AG04450 (cell line): ENCODE data around the gene ITPR3. TPM values are rescaled to one million over a fixed set of nuclear protein-coding genes. Genes with fewer than 3 reads are reported as not detected.

Source experiments
- CTCF ChIA-PET: fragments of 300-600, 350-600 bp; formaldehyde crosslinking; extraction: SDS; loops from one replicate; lab custom pipeline; 2022; ENCODE audit warnings: antibody characterized with exemption, inconsistent platforms; lab: Charles Lee
- POLR2A ChIA-PET: fragments of 350-600 bp; formaldehyde crosslinking; extraction: SDS; loops from one replicate; lab custom pipeline; 2021; ENCODE audit warnings: antibody characterized with exemption, inconsistent platforms; lab: Yijun Ruan, JAX
- DNase-seq: peaks from one replicate; pipeline ENCODE4 v3.0.0-alpha.2; 2011; ENCODE audit warnings: low read depth, low spot score
- H3K27ac ChIP-seq: one replicate; pipeline ENCODE4 v1.5.1; 2012; ENCODE audit warnings: low read depth, low read length, control low read depth
- H3K27me3 ChIP-seq: one replicate; pipeline ENCODE4 v1.6.0; 2012; ENCODE audit warnings: low read length; ENCODE audit not compliant: control insufficient read depth, insufficient read depth
- H3K4me3 ChIP-seq: 2 replicates; pipeline ENCODE4 v1.5.1; 2011; ENCODE audit warnings: mild to moderate bottlenecking, low read depth, low read length, control low read depth
- H3K9me3 ChIP-seq: 2 replicates; pipeline ENCODE4 v1.5.1; 2012; ENCODE audit warnings: low read length; ENCODE audit not compliant: control insufficient read depth, insufficient read depth
- polyA plus RNA-seq: library from polyadenylated mRNA; depleted of rRNA; stranded (reverse); fragments of >200 nt; gene quantifications from 2 replicates; pipeline ENCODE4 v1.2.3, GENCODE V29; 2011
- TF ChIP-seq, protein P1 (sequence below): IDR thresholded peaks from 2 replicates; pipeline ENCODE4 v1.5.1; 2011; ENCODE audit warnings: low read depth, low read length, control low read depth, inconsistent platforms

ITPR3 gene
- polyA plus RNA-seq, 1 experiment = 4.4 TPM

DNA sequence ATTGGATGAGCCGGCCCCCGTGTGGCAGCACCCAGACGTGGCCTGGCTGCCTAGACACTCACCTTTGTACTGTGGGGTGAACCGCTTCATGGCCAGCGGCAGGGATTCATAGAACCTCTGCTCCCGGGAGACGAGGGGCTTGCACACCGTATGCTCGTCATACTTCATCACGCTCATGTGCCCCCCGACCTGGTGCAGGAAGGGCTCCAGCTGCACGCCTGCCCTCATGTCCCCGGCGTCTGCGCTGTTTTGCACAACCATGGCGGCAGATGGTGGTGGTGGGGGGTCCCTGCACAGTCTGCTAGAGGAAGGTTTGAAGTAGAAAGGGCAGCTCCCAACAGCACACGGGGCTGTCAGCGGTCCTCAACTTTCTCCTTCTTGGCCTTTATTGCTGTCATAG is 114.1 kb downstream of the ITPR3 start:
- CTCF ChIA-PET = interaction anchor here (1.1 to 1.2 kb wide), 2 partner anchors 8 to 10 kb away, joined by 3 to 7 read pairs; no protein-coding TSS in a partner anchor
- Histone ChIP-seq H3K27ac (no peak overlapping the region), H3K27me3 (no peaks in the 10 kb centered on the region), H3K9me3 (no peaks in the 10 kb centered on the region), H3K4me3 (no peak overlapping the region)
- TF ChIP-seq, protein P1, sequence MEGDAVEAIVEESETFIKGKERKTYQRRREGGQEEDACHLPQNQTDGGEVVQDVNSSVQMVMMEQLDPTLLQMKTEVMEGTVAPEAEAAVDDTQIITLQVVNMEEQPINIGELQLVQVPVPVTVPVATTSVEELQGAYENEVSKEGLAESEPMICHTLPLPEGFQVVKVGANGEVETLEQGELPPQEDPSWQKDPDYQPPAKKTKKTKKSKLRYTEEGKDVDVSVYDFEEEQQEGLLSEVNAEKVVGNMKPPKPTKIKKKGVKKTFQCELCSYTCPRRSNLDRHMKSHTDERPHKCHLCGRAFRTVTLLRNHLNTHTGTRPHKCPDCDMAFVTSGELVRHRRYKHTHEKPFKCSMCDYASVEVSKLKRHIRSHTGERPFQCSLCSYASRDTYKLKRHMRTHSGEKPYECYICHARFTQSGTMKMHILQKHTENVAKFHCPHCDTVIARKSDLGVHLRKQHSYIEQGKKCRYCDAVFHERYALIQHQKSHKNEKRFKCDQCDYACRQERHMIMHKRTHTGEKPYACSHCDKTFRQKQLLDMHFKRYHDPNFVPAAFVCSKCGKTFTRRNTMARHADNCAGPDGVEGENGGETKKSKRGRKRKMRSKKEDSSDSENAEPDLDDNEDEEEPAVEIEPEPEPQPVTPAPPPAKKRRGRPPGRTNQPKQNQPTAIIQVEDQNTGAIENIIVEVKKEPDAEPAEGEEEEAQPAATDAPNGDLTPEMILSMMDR = no peak
- DNase-seq = no peak
- POLR2A ChIA-PET = no interaction called here

DNA sequence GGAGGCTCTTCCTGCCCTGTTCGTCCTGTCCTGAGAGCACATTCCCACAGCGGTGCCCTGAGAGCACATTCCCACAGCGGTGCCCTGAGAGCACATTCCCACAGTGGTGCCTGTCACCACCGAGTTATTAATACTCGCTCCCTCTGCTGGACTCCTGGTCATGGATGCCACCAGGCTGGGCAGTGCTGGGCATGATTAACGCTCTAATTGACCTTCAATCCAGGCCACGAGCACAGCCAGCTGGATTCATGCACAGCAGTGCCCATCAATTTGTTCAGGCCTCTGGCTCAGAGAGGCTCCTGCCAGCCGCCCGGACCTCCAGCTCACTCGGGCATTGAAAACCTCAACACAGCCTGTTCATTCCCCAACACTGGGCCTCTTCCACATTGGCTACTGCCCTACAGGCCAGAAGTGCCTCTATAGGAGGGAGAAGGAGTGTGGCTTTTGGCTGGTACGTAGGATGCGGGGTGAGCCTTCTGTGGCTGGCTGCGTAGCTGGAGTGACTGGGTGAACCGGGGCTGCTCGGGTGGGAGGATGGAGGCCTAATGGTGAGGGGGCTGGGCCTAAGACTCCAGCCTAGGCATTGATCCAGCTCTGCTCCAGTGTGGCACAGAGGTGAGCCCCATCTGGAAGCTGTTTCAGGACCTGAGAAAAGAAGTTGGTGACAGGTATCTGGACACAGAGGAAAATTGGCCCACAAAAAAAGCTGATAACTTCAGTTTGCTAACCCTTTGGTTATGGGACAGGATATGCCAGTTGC is 116.3 kb downstream of the ITPR3 start:
- ChIA-PET POLR2A (interaction anchor here (0.6 kb wide), 1 partner anchor 53 kb away, joined by 3 read pairs; no protein-coding TSS in a partner anchor), CTCF (interaction anchor here (0.9 kb wide), 1 partner anchor 9 kb away, joined by 3 read pairs; no protein-coding TSS in a partner anchor)
- Histone ChIP-seq H3K4me3 (no peak overlapping the region), H3K9me3 (no peaks in the 10 kb centered on the region), H3K27me3 (peaks cover 4% of the 10 kb centered on the region), H3K27ac (no peak overlapping the region)
- TF ChIP-seq, protein P1 = no peak
- no peak for DNase-seq

DNA sequence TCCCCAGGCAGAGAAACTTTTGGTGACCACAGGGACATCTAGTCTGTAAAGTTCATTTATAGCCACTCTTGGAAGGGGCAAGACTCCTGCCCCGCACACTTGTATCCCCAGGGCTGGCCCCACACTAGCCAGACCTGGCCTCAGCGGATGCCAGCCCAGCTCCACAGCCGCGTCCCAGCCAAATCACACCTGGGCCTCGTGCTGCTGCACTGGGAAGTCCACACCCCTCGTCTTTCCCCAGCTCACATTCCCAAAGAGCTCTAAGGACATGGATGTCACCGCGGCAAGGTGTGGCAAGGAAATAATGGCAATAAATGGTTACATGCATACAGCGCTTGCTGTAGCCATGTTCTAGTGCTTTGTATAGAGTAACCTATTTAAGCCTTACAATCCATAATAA is 117.0 kb downstream of the ITPR3 start:
- H3K4me3 ChIP-seq = no peak overlapping the region
- CTCF ChIA-PET = interaction anchor here (0.9 kb wide), 1 partner anchor 8 kb away, joined by 3 read pairs; no protein-coding TSS in a partner anchor
- POLR2A ChIA-PET = interaction anchor here (0.6 kb wide), 1 partner anchor 52 kb away, joined by 3 read pairs; no protein-coding TSS in a partner anchor
- peaks cover 10% of the 10 kb centered on the region for H3K27me3 ChIP-seq
- no peak overlapping the region for H3K27ac ChIP-seq
- no peak for DNase-seq
- no peaks in the 10 kb centered on the region for H3K9me3 ChIP-seq
- TF ChIP-seq, protein P1 = no peak

DNA sequence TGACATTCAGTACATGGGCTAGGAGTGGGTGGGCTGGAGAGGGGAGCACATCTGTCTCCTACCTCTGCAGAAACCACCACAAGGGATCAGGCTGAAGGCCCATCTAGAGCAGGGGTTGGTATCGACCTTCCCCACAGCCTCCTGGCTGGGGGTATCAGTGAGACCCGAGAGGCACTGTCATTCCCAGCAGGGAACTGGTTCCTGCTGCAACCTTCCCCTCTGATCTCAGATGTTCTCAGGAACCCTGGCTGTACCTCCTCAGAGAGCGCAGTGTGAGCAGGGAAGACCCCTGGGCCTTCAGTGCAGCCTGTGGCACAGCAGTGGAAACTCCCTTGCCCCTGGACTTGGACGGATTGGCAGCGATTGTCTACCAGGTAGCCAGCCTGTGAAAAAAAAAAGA is 117.8 kb downstream of the ITPR3 start:
- TF ChIP-seq, protein P1 = no peak
- Histone ChIP-seq H3K27me3 (peaks cover 17% of the 10 kb centered on the region), H3K27ac (no peak overlapping the region), H3K9me3 (no peaks in the 10 kb centered on the region), H3K4me3 (no peak overlapping the region)
- POLR2A ChIA-PET = no interaction called here
- CTCF ChIA-PET = no interaction called here
- no peak for DNase-seq

DNA sequence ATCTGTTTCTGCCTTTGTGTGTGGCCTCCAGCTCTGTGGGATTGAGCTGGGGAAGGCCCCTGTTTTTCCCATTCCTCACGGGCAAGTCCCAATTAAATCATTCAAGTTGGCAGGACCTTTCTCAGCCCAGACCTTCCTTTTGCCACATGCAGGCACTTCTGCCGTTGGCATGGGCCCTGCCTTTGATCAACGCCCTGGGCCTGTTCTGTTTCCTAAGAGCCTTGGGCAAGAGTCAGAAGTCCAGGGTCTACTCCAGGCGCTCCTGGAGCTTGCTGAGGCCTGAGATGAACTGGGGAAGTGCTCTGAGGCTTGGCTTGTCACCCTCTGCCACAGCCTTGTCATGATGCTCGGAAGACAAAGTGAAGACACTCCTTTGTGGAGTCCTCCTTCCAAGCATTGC is 118.4 kb downstream of the ITPR3 start:
- H3K9me3 ChIP-seq = no peaks in the 10 kb centered on the region
- DNase-seq = no peak
- H3K27ac ChIP-seq = no peak overlapping the region
- TF ChIP-seq, protein P1 = no peak
- no peak overlapping the region for H3K4me3 ChIP-seq
- CTCF ChIA-PET = interaction anchor here (0.9 kb wide), 1 partner anchor 28 kb away, joined by 3 read pairs; the partner anchor contains the start of gene UQCC2
- H3K27me3 ChIP-seq = peaks cover 19% of the 10 kb centered on the region
- POLR2A ChIA-PET = no interaction called here
